H9 (cell line): ENCODE results near the gene ARHGAP15. TPM values are rescaled to one million over a fixed set of nuclear protein-coding genes. Genes with fewer than 3 reads are reported as not detected.

Experiments used
- DNase-seq: peaks from one replicate; pipeline ENCODE4 v3.0.0-alpha.2; 2017
- H2AFZ ChIP-seq: one replicate; pipeline ENCODE4 v1.6.1; 2013; ENCODE audit warnings: mild to moderate bottlenecking, low read length, control low read depth, moderate library complexity
- H2AK5ac ChIP-seq: 2 replicates; pipeline ENCODE4 v1.6.1; 2013; ENCODE audit warnings: low read length, control low read depth, mixed read lengths; ENCODE audit not compliant: insufficient read length
- H2BK120ac ChIP-seq: one replicate; pipeline ENCODE4 v1.6.1; 2013; ENCODE audit warnings: low read depth, mild to moderate bottlenecking, low read length, control low read depth, inconsistent platforms; ENCODE audit not compliant: poor library complexity, severe bottlenecking
- H2BK12ac ChIP-seq: 2 replicates; pipeline ENCODE4 v1.6.1; 2013; ENCODE audit warnings: low read length, control low read depth, mixed read lengths, low read depth; ENCODE audit not compliant: insufficient read length
- H2BK15ac ChIP-seq: 2 replicates; pipeline ENCODE4 v1.6.1; 2013; ENCODE audit warnings: low read depth, low read length, control low read depth
- H2BK20ac ChIP-seq: one replicate; pipeline ENCODE4 v1.6.1; 2013; ENCODE audit warnings: low read depth, mild to moderate bottlenecking, low read length, control low read depth, inconsistent platforms; ENCODE audit not compliant: poor library complexity, severe bottlenecking
- H2BK5ac ChIP-seq: 2 replicates; pipeline ENCODE4 v1.6.1; 2013; ENCODE audit warnings: low read length, control low read depth, mixed read lengths; ENCODE audit not compliant: insufficient read length
- H3K14ac ChIP-seq: 2 replicates; pipeline ENCODE4 v1.6.1; 2013; ENCODE audit warnings: low read length, control low read depth; ENCODE audit not compliant: insufficient read depth
- H3K18ac ChIP-seq: 2 replicates; pipeline ENCODE4 v1.6.1; 2013; ENCODE audit warnings: low read depth, mild to moderate bottlenecking, mixed read lengths, low read length, control low read depth; ENCODE audit not compliant: insufficient read length
- H3K23ac ChIP-seq: 2 replicates; pipeline ENCODE4 v1.6.1; 2013; ENCODE audit warnings: low read length, control low read depth, mixed read lengths, low read depth; ENCODE audit not compliant: insufficient read length
- H3K23me2 ChIP-seq: 2 replicates; pipeline ENCODE4 v1.6.1; 2013; ENCODE audit warnings: low read depth, mild to moderate bottlenecking, mixed read lengths, low read length, control low read depth; ENCODE audit not compliant: insufficient read length, poor library complexity, severe bottlenecking
- H3K27ac ChIP-seq: 2 replicates; pipeline ENCODE4 v1.5.1; 2013; ENCODE audit warnings: low read length, control low read depth, mixed read lengths, low read depth; ENCODE audit not compliant: insufficient read length
- H3K27me3 ChIP-seq: 2 replicates; pipeline ENCODE4 v1.6.1; 2013; ENCODE audit warnings: low read length, control low read depth, inconsistent platforms; ENCODE audit not compliant: insufficient read depth
- H3K4ac ChIP-seq: 2 replicates; pipeline ENCODE4 v1.6.1; 2013; ENCODE audit warnings: low read depth, mild to moderate bottlenecking, control low read depth, inconsistent platforms, low read length, moderate library complexity
- H3K4me1 ChIP-seq: 2 replicates; pipeline ENCODE4 v1.6.1; 2013; ENCODE audit warnings: low read length, control low read depth, inconsistent platforms; ENCODE audit not compliant: insufficient read depth
- H3K4me2 ChIP-seq: 2 replicates; pipeline ENCODE4 v1.6.1; 2013; ENCODE audit warnings: low read length, control low read depth, mixed read lengths; ENCODE audit not compliant: insufficient read length, insufficient read depth
- H3K56ac ChIP-seq: 2 replicates; pipeline ENCODE4 v1.6.1; 2013; ENCODE audit warnings: low read depth, mild to moderate bottlenecking, mixed read lengths, low read length, control low read depth; ENCODE audit not compliant: insufficient read length
- H3K79me1 ChIP-seq: 2 replicates; pipeline ENCODE4 v1.6.1; 2013; ENCODE audit warnings: low read depth, mild to moderate bottlenecking, moderate library complexity, low read length, control low read depth, inconsistent platforms; ENCODE audit not compliant: insufficient read depth, poor library complexity, severe bottlenecking
- H3K79me2 ChIP-seq: 2 replicates; pipeline ENCODE4 v1.6.1; 2013; ENCODE audit warnings: low read length, control low read depth, inconsistent platforms; ENCODE audit not compliant: insufficient read depth
- H3K9ac ChIP-seq: 2 replicates; pipeline ENCODE4 v1.6.1; 2013; ENCODE audit warnings: low read length, control low read depth, mixed read lengths; ENCODE audit not compliant: insufficient read length; ENCODE audit errors: extremely low read depth
- H3K9me3 ChIP-seq: one replicate; pipeline ENCODE4 v1.6.1; 2013; ENCODE audit warnings: low read depth, low read length, inconsistent platforms; ENCODE audit not compliant: control insufficient read depth
- H3T11ph ChIP-seq: one replicate; pipeline ENCODE4 v1.6.1; 2013; ENCODE audit warnings: mild to moderate bottlenecking, low read length, control low read depth, inconsistent platforms
- H4K20me1 ChIP-seq: one replicate; pipeline ENCODE4 v1.6.1; 2013; ENCODE audit not compliant: control insufficient read depth, insufficient read length, insufficient read depth
- H4K5ac ChIP-seq: 2 replicates; pipeline ENCODE4 v1.6.1; 2013; ENCODE audit warnings: low read depth, mild to moderate bottlenecking, mixed read lengths, low read length, control low read depth; ENCODE audit not compliant: insufficient read length
- H4K8ac ChIP-seq: replicated peaks from 2 replicates; pipeline ENCODE4 v1.6.1; 2013; ENCODE audit warnings: low read length, control low read depth, mixed read lengths, low read depth; ENCODE audit not compliant: insufficient read length
- H4K91ac ChIP-seq: 2 replicates; pipeline ENCODE4 v1.6.1; 2013; ENCODE audit warnings: low read depth, mild to moderate bottlenecking, moderate library complexity, mixed read lengths, low read length, control low read depth; ENCODE audit not compliant: insufficient read length
- H3K27ac Mint-ChIP-seq, 3 experiments: 2 replicates in 2 of 3; 3 replicates in 1 of 3; pipeline ENCODE4 v1.8.0; 2020 to 2021; ENCODE audit warnings: mixed read lengths in 3 of 3, mild to moderate bottlenecking in 1 of 3, moderate library complexity in 1 of 3
- H3K27me3 Mint-ChIP-seq: 2 replicates; pipeline ENCODE4 v1.8.0; 2021; ENCODE audit warnings: low read depth, mild to moderate bottlenecking, moderate library complexity, mixed read lengths
- H3K36me3 Mint-ChIP-seq, 3 experiments: 2 replicates in 2 of 3; 3 replicates in 1 of 3; pipeline ENCODE4 v1.8.0; 2020 to 2021; ENCODE audit warnings: low read depth in 3 of 3, mixed read lengths in 3 of 3; ENCODE audit not compliant: insufficient read depth in 1 of 3
- H3K4me1 Mint-ChIP-seq, 2 experiments: 2 replicates each; pipeline ENCODE4 v1.8.0; 2020; ENCODE audit warnings: mixed read lengths in 2 of 2
- H3K4me3 Mint-ChIP-seq, 2 experiments: 2 replicates in 1 of 2; 3 replicates in 1 of 2; pipeline ENCODE4 v1.8.0; 2020 to 2021; ENCODE audit warnings: mild to moderate bottlenecking in 2 of 2, mixed read lengths in 2 of 2, moderate library complexity in 1 of 2
- H3K9me3 Mint-ChIP-seq, 2 experiments: 2 replicates in 1 of 2; 3 replicates in 1 of 2; pipeline ENCODE4 v1.8.0; 2020; ENCODE audit warnings: mild to moderate bottlenecking in 2 of 2, mixed read lengths in 2 of 2, moderate library complexity in 1 of 2
- CTCF ChIP-seq: fragments of 200-600 bp; sonication (generic); conservative IDR thresholded peaks from 3 replicates; pipeline ENCODE4 v1.8.0; 2021; ENCODE audit warnings: antibody characterized with exemption, mild to moderate bottlenecking
- WGBS: extraction: QIAGEN DNeasy Blood & Tissue Kit; methylation state at CpG from one replicate; pipeline ENCODE4 v1.1.7; 2013; ENCODE audit warnings: missing lambda C conversion rate, low lambda C conversion rate, mixed read lengths; ENCODE audit not compliant: insufficient read length; ENCODE audit errors: extremely low coverage; 5-methylcytosine and 5-hydroxymethylcytosine counted together
- total RNA-seq: library from RNA; stranded (reverse); gene quantifications from 2 replicates; pipeline ENCODE4 v1.2.1, GENCODE V29; 2021

ARHGAP15 gene
- total RNA-seq, 1 experiment from 2014 or later = not detected

GRCh38 chr2:143410082-143410897 lies 281.1 kb downstream of the ARHGAP15 start:
- Mint-ChIP-seq H3K36me3 (no peaks in the 10 kb centered on the region), H3K4me1 (no peaks in the 10 kb centered on the region), H3K9me3 (no peaks in the 10 kb centered on the region), H3K27ac (no peak overlapping the region), H3K27me3 (no peaks in the 10 kb centered on the region), H3K4me3 (no peak overlapping the region)
- Histone ChIP-seq H3K9ac (no peak overlapping the region), H3K18ac (no peak overlapping the region), H3K27me3 (no peaks in the 10 kb centered on the region), H2BK120ac (no peak overlapping the region), H3K4ac (no peak overlapping the region), H3K79me1 (no peaks in the 10 kb centered on the region), H3K4me2 (no peak overlapping the region), H3K23ac (no peak overlapping the region), H3K4me1 (no peaks in the 10 kb centered on the region), H2BK5ac (no peak overlapping the region), H2BK12ac (no peak overlapping the region), H2BK15ac (no peak overlapping the region), H2AFZ (no peak overlapping the region), H3K79me2 (no peaks in the 10 kb centered on the region), H4K5ac (no peak overlapping the region), H3K9me3 (no peaks in the 10 kb centered on the region), H2AK5ac (no peak overlapping the region), H3K27ac (no peak overlapping the region), H3T11ph (no peak overlapping the region), H3K56ac (no peak overlapping the region), H3K23me2 (no peaks in the 10 kb centered on the region), H2BK20ac (no peak overlapping the region), H4K20me1 (no peaks in the 10 kb centered on the region), H4K91ac (no peak overlapping the region), H4K8ac (no peak overlapping the region), H3K14ac (no peak overlapping the region)
- TF ChIP-seq CTCF = no peak
- whole genome bisulfite sequencing = no CpG with 5 or more reads among the region's 3 CpGs
- no peak for DNase-seq
